Uterus (tissue), 4 donors: ENCODE data around the gene SKP1. TPM values are rescaled to one million over a fixed set of nuclear protein-coding genes. Genes with fewer than 3 reads are reported as not detected.

Source experiments
- DNase-seq, 2 donors: peaks; one replicate each; pipeline ENCODE4 v3.0.0-alpha.2; 2019 to 2020
- H3K27ac ChIP-seq, 2 donors: fragments of 200-600 bp; sonication (generic); 1 replicate in 1 of 2; 2 replicates in 1 of 2; pipeline ENCODE4 v1.5.1; 2016 to 2018
- H3K27me3 ChIP-seq, 2 donors: fragments of 200-600 bp; sonication (generic); one replicate each; pipeline ENCODE4 v1.5.1; 2018 to 2019; ENCODE audit warnings: control low read depth in 1 of 2
- H3K36me3 ChIP-seq, 2 donors: fragments of 200-600 bp; sonication (generic); one replicate each; pipeline ENCODE4 v1.5.1; 2019; ENCODE audit warnings: control low read depth in 1 of 2
- H3K4me1 ChIP-seq, 2 donors: fragments of 200-600 bp; sonication (generic); one replicate each; pipeline ENCODE4 v1.5.1; 2018 to 2019; ENCODE audit warnings: control low read depth in 1 of 2
- H3K4me3 ChIP-seq, 2 donors: fragments of 200-600 bp; sonication (generic); 1 replicate in 1 of 2; 2 replicates in 1 of 2; pipeline ENCODE4 v1.5.1; 2018 to 2019; ENCODE audit warnings: mild to moderate bottlenecking in 1 of 2
- H3K9me3 ChIP-seq, 2 donors: fragments of 200-600 bp; sonication (generic); one replicate each; pipeline ENCODE4 v1.5.1; 2019; ENCODE audit warnings: control low read depth in 1 of 2
- CTCF ChIP-seq, 4 experiments: fragments of 200-600 bp in 2 of 4; fragments of 450-650 bp in 2 of 4; sonication (generic) in 2 of 4; IDR thresholded peaks; one replicate each; pipeline ENCODE4 v1.5.1; 2016 to 2019; ENCODE audit warnings: antibody characterized with exemption in 4 of 4, mild to moderate bottlenecking in 2 of 4, moderate library complexity in 1 of 4
- POLR2A ChIP-seq, 2 donors: fragments of 450-650 bp; IDR thresholded peaks; one replicate each; pipeline ENCODE4 v1.6.1; 2016; ENCODE audit warnings: antibody characterized with exemption in 2 of 2, mild to moderate bottlenecking in 1 of 2, moderate library complexity in 1 of 2
- intact Hi-C: fragments of 100-400 bp; cut with DNase I; formaldehyde crosslinking; loops from one replicate; pipeline ENCODE4 v1.15.1; 2023; ENCODE audit warnings: low total_unique reads
- total RNA-seq, 4 donors: library from RNA; depleted of rRNA in 3 of 4; stranded (reverse); fragments of >200 nt in 3 of 4; gene quantifications; one replicate each; pipeline versions ENCODE4 v1.1.0 to v1.2.4, GENCODE V29; 2014 to 2023
- donor health status: DM: yes; HTN: yes; CAD: no.

The SKP1 gene
- total RNA-seq, 4 donors from 2014 or later: 198 to 343 (median 235) TPM

DNA sequence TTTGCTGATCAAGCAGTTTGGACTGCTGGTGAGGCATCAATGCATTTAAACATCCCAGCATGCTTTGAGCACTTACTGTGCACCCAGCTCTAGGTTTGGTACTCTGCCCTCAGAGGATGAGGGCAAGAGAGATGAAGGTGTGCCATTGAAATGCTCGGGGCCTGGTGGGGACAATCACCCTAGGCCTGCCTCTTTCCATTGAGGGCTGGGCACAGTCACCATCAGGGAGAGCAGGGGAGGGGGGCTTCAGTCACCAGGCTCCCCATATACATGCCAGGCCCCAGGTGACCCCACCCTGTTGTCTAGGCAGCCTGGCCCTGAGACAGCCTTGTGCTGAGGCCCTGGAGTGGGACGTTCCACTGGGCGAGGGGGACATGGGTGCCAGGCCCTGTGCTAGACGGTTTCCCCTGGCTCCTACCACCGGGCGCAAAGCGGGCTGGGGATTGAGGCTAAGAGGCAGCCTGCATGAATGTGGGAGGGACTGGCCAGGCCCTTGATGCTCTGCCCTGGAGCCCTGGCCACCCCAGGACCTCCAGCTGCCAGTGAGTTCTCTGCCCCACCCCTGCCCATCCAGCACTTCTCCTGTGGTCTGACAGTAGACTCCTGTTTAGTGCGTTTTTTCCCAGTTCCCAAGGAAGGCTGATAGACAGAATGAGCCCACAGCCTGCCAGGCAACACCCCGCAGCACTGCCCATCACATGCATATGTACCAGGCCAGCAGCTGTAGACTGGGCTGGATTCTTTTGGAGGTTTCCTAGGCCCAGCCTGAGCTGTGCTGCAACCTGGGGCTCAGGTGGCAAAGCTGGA, 43.4 kb downstream of the SKP1 start:
- peak; percentile 7 to 12 for DNase-seq
- no peaks in the 10 kb centered on the region for H3K4me1 ChIP-seq
- no peak overlapping the region for H3K27ac ChIP-seq
- H3K9me3 ChIP-seq: no peaks in the 10 kb centered on the region
- no peaks in the 10 kb centered on the region for H3K27me3 ChIP-seq
- no peak for TF ChIP-seq CTCF (IDR thresholded peaks at IDR 0.05)
- TF ChIP-seq POLR2A (IDR thresholded peaks at IDR 0.05): no peak
- intact Hi-C loops: no loop called here
- H3K4me3 ChIP-seq: no peak overlapping the region
- H3K36me3 ChIP-seq: no peaks in the 10 kb centered on the region

GRCh38 chr5:134132372-134133187, 44.2 kb downstream of the SKP1 start:
- Histone ChIP-seq H3K9me3 (no peaks in the 10 kb centered on the region), H3K4me3 (no peak overlapping the region), H3K36me3 (no peaks in the 10 kb centered on the region), H3K27ac (no peak overlapping the region), H3K4me1 (no peaks in the 10 kb centered on the region), H3K27me3 (no peaks in the 10 kb centered on the region)
- TF ChIP-seq POLR2A (IDR thresholded peaks at IDR 0.05) (no peak), CTCF (IDR thresholded peaks at IDR 0.05) (no peak)
- intact Hi-C loops: no loop called here
- no peak for DNase-seq

DNA sequence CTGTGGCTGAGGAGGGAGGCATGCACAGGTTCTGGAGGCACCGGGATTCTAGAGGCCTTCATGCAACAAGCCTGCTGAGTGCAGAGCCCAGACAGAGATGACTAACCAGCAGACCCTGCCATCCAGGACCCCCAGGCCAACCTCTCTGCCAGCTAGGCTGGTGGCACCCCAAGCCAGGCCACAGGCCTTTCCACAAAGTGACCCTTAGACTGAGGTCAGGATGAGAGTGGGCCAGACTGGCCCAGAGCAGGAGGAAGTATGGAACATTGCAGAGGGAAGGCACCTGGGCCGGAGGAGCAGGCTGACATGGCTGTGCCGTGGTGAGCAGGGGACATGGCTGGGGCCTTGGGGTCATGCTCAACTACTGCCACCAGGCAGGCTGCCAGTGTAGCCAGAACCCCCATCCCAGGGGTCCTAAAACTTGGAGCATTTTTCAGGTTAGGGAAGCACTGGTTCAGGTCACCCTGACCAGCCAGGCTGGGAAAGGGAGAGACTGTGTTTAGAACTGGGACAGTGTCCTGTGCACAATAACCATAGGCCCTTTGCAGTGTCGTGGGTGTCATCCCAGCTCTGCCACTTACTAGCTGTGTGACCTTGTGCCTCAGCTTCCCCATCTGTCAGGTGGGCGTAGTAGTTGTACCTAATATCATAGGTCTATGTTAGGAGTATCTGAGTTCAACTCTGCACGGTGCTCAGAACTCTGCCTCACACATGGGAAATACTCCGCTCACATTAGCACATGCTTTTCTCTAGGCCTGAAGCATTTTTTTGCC, 45.0 kb downstream of the SKP1 start:
- H3K27me3 ChIP-seq: no peaks in the 10 kb centered on the region
- TF ChIP-seq CTCF (IDR thresholded peaks at IDR 0.05): no peak
- no peak for TF ChIP-seq POLR2A (IDR thresholded peaks at IDR 0.05)
- H3K4me1 ChIP-seq: no peaks in the 10 kb centered on the region
- H3K36me3 ChIP-seq: no peaks in the 10 kb centered on the region
- no peak overlapping the region for H3K4me3 ChIP-seq
- H3K9me3 ChIP-seq: no peaks in the 10 kb centered on the region
- intact Hi-C loops: no loop called here
- no peak for DNase-seq
- H3K27ac ChIP-seq: no peak overlapping the region

GRCh38 chr5:134131165-134131564, 45.6 kb downstream of the SKP1 start:
- no peaks in the 10 kb centered on the region for H3K9me3 ChIP-seq
- H3K36me3 ChIP-seq: no peaks in the 10 kb centered on the region
- H3K27ac ChIP-seq: no peak overlapping the region
- DNase-seq: no peak
- H3K27me3 ChIP-seq: no peaks in the 10 kb centered on the region
- TF ChIP-seq POLR2A (IDR thresholded peaks at IDR 0.05) (no peak), CTCF (IDR thresholded peaks at IDR 0.05) (no peak)
- no peaks in the 10 kb centered on the region for H3K4me1 ChIP-seq
- intact Hi-C loops: no loop called here
- H3K4me3 ChIP-seq: no peak overlapping the region
